GM18498 (cell line): ENCODE results near the gene TRIP6.

ENCODE experiments used
- ATAC-seq: cut with Tn5 transposase; IDR thresholded peaks from one replicate; pipeline ENCODE4 v1.9.1; 2021; ENCODE audit warnings: mild to moderate bottlenecking, moderate library complexity; ENCODE audit not compliant: unreplicated experiment

The TRIP6 gene

DNA sequence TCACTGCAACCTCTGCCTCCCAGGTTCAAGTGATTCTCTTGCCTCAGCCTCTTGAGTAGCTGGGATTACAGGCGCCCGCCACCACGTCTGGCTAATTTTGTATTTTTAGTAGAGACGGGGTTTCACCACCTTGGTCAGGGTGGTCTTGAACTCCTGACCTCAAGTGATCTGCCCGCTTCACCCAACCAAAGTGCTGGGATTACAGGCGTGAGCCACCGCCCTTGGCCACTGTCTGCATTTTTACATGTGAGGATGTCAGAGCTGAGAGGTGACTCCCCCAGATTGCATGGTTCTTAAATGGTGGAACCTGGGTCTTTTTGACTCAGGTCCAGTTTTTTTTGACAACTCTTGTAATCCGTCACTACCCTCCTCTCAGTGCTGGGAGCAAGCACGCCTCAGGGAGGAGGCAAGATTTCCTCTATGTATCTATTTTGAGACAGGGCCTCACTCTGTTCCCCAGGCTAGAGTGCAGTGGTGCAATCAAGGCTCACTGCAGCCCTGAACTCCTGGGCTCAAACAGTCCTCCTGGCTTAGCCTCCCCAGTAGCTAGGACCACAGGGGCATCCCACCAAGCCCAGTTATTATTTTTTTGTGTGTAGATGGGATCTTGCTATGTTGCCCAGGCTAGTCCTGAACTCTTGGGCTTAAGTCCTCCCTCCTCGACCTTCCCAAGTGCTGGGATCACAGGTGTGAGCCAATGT lies 6.6 kb downstream of the TRIP6 start:
- ATAC-seq = no peak

DNA sequence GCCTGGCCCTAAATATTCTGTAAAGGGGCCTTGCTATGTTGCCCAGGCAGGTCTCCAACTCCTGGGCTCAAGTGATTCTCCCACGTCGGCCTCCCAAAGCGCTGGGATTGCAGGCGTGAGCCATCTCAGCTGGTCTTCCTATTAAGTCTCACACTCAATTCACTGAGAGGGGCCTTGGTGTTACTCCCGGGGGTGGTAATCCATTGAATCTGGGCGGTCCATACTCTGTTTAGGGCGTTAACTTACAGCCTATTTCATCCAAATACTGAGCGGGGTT lies 7.1 kb downstream of the TRIP6 start:
- ATAC-seq = no peak

DNA sequence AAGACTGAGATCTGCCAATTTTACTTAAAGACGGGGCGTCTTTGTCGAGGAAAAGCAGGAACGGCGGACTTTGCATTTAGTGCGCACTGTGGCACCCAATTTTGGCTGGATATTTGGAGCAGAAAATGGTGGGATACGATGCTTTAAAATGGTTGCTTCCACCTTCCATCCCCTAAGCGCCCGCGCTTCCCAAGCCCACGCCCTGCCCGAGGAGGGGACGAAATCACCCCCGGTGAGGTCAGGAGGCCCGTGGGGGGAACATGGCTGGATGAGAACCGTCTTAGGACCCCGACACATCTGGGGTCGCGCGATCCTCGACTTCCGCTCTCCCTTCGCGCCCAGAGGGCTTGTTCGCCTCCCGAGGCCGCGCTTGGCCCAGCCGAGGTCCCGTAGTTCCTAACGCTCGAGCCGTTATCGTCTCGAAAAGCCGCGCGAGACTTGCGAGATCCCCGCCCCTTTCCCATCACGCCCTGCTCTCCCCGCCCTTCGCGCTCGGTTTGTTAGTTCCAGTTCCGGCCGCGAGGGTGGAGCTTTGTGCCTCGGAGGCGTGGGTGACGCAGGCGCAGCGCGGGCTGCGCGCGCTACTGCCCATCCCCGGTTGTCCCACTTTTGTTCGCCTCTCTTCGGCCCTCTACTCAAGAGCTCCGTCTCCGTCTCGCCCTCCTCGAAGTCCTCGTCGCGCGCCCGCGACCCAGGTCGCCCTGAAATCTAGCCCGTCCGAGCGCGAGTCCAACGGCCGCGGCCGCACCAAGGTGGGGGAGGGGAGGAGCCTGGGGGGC lies 7.6 kb downstream of the TRIP6 start, which contains the start of gene SRRT:
SRRT (plus strand) TSS at position 527 of the 779 bp plus-strand sequence. CDS start 488 bp downstream, outside the sequence.
- peak; percentile 88 for ATAC-seq

DNA sequence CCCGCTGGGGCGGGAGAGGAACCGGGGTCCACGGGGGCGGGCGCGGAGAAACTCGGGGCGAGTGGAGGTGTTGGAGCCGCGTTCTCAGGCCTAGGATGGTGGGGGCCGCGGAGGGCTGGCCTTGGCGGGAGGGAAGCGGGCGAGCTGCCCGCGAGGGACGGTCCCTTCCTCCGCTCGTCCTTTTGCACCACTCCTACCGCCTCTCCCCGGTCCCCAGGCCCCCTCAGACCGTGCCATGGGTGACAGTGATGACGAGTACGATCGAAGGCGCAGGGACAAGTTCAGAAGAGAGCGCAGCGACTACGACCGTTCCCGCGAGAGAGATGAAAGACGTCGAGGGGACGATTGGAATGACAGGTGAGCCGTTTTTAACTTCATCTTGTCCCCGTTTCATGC lies 8.2 kb downstream of the TRIP6 start:
- peak; percentile 32 for ATAC-seq

DNA sequence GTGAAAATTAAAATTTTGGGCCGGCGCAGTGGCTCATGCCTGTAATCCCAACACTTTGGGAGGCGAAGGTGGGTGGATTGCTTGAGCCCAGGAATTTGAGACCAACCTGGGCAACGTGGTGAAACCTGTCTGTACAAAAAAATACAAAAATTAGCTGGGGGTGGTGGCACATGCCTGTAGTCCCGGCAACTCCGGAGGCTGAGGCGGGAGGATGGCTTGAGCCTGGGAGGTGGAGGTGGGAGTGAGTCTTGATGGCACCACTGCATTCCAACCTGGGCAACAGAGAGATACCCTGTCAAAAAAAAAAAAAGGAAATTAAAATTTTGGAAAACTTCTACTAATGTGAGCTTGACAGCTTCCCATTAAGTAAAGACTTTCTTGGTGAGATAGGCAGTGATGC lies 10.8 kb downstream of the TRIP6 start:
- no peak for ATAC-seq

DNA sequence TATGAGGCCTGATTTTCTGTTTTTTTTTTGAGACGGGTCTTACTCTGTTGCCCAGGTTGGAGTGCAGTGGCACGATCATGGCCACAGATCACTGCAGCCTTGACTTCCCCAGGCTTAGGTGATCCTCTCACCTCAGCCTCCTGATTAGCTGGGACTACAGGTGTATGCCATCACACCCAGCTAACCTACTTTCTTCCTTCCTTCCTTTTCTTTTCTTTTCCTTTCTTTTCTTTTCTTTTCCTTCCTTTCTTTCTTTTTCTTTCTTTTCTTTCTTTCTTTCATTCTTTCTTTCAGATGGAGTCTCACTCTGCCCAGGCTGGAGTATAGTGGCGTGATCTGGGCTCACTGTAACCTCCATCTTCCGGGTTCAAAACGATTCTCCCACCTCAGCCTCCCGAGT lies 11.5 kb downstream of the TRIP6 start:
- no peak for ATAC-seq

DNA sequence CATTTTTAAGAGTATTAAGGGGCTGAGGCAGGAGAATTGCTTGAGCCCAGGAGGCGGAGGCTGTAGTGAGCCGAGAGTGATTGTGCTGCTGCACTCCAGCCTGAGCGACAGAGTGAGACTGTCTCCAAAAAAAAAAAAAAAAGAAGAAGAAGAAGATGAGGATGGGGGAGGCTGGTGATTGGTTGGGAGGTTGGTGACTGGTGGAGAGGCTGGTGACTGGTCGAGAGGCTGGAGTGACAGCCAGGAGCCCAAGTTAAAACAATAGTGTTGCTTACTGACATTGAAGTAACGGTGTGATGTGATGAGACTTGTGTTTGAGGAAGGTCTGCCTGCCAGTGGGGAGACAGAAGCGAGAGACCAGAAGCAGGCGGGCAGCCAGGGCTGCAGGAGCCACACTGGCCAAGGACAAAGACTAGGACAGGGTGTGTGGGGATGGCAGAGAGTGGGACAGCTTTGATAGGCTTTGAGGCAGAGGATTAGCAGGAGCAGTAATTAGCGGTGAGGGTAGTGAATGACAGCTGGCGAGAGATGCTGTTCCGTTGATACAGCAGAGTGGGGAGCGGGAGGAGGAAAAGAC lies 12.6 kb downstream of the TRIP6 start:
- ATAC-seq = no peak

DNA sequence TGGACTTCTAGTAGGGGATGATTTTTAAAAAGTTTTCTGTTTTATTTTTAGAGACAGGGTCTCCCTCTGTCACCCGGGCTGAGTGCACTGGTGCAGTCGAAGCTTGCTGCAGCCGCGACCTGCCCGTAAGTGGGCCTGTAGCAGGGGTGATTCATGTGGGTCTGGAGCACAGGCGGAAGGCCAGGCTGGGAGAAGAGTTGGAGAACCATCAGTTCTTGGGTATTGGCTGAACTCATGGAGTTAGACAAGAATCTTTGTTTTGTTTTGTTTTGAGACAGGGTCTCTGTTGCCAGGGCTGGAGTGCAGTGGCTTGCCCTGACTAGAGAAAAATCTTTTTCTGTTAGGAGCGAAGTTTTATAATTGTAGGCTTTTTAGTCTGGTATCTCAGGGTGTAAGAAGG lies 13.5 kb downstream of the TRIP6 start:
- ATAC-seq = no peak

DNA sequence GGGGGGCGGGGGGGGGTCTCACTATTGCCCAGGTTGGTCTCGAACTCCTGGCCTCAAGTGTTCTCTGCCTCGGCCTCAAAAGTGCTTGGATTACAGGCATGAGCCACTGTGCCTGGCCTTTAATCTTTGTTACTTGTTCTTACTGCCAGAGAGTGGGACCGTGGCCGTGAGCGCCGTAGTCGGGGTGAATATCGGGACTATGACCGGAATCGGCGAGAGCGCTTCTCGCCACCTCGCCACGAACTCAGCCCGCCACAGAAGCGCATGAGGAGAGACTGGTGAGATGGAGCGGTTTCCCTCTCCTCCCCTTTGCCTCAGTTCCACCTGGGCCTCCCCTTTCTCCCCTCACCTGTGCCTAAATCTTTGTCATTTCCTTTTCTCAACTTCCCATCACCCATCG lies 13.9 kb downstream of the TRIP6 start:
- ATAC-seq = no peak

DNA sequence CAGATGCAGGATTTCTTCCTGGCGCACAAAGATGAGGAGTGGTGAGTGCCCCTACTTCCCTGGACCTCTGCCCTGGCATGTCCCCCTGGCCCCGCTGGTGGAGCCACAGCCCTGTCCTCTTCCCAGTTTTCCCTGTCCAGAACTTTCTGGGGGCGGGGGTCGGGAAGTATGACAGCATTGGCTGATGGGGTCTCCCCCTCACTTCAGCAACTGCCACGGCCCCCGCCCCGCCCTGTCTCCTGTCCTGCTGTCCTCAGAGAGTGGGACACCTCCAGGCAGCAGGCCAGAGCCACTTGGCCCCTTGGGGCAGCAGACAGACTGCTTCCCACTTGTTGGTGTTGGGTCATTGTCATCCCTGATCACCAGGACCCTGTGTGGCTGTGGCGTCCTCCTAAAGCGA lies 15.0 kb downstream of the TRIP6 start:
- no peak for ATAC-seq

DNA sequence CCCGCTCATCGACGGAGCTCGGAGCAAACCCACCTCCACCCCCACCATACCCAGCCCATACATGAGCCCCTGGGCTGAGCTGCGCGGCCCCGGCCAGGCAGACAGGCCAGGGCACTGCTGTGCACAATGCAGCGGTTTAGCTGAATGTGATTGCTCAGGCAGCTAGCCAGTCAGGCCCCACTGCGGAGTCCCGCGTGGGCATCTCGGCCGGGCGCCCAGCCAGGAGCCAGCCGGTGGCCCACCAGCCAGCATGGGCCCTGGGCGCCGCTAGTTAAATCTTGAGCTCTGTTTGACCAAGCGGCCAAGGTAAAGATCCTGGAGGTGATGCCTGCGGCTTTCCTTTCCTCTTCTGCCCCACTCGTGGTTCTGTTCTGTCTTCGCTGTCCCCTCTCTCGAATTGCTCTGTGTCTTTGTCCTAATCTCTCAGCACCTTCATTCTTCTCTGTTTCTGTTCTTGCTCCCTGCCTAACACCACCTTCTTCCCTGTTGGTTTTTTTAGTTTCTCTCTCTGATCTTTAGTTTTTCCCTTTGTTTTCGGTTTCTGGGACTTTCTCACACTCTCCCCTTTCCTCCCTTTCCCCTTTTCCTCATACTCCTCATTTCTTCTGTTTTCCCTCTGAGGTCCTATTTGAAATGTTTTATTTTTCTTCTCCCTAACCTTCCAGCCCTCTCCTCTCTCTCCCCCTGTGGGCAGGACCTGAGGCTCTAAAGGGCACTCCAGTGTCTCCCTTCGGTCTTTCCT lies 15.8 kb downstream of the TRIP6 start:
- no peak for ATAC-seq

DNA sequence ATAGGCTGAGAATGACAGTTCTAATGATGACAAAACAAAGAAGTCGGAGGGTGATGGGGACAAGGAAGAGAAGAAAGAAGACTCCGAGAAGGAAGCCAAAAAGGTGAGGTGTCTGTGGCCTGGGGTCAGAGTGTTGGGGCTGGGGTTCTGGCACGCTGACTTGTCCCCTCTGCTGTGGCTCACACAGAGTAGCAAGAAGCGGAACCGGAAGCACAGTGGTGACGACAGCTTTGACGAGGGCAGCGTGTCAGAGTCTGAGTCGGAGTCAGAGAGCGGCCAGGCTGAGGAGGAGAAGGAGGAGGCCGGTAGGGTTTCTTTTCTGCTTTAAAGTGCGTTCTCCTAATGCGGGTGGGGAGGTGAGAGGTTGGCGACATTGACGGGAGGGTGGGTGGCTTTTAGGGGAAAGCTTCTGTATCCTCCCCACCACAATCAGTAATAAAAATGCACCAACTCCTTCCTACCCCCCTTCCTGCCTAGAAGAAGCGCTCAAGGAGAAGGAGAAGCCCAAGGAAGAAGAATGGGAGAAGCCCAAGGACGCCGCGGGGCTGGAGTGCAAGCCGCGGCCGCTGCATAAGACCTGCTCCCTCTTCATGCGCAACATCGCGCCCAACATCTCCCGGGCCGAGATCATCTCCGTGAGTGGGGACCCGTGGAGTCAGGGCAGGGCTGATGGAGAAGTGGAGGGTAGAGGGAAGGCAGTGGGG lies 17.7 kb downstream of the TRIP6 start:
- no peak for ATAC-seq

DNA sequence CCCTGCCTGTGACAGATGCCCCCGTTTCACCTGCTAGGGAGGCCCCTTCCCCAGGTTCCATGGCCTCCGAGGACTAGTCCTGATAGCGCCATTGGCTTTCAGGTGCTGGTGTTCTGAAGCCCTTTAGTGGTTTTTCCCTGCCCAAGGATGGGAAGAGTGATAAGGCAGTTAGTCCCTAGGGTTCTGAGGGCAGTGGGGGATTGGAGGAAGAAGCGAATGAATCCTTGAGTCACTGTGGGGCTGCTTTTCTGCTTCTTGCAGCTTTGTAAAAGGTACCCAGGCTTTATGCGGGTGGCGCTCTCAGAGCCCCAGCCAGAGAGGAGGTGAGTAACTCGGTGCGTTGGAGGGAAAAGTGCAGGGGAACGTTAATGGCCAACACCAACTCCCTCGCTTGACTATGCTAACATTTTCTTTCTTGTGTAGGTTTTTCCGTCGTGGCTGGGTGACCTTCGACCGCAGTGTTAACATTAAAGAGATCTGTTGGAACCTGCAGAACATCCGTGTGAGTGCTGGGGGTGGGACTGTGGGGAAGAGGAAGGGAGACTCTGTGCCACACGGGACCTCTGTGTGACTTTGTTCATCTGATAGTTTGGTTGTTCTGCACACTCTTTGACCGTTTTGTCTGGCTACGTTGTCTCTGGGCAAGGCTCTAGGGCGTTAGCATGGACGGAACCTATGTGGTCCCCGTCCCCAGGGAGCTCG lies 18.4 kb downstream of the TRIP6 start:
- ATAC-seq = no peak

DNA sequence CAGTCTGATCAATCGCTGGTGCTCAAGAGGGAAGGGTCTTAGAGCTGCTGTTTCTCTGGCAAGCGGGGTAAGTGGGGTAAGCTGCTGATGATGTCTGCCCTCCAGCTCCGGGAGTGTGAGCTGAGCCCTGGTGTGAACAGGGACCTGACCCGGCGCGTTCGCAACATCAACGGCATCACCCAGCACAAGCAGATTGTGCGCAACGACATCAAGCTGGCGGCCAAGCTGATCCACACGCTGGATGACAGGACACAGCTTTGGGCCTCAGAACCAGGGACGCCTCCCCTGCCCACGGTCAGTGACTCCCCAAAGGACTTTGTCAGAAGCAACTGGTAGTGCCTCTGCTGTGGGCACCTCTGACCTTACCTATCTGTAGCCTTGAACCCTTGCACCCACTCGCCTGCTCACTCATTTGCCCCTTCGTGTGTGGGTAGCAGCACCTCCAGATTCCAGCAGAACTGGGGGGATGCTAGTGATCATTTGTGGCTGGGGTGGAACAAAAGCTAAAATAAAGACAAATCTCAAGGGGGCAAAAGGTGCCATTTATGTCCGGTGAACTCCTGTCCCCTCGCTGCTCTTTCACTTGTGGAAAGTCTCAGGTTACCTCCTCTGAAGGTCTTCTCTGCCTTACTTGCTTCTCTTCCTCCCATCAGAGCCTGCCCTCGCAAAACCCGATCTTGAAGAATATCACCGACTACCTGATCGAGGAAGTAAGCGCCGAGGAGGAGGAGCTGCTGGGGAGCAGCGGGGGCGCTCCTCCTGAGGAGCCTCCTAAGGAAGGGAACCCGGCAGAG lies 19.2 kb downstream of the TRIP6 start:
- no peak for ATAC-seq

DNA sequence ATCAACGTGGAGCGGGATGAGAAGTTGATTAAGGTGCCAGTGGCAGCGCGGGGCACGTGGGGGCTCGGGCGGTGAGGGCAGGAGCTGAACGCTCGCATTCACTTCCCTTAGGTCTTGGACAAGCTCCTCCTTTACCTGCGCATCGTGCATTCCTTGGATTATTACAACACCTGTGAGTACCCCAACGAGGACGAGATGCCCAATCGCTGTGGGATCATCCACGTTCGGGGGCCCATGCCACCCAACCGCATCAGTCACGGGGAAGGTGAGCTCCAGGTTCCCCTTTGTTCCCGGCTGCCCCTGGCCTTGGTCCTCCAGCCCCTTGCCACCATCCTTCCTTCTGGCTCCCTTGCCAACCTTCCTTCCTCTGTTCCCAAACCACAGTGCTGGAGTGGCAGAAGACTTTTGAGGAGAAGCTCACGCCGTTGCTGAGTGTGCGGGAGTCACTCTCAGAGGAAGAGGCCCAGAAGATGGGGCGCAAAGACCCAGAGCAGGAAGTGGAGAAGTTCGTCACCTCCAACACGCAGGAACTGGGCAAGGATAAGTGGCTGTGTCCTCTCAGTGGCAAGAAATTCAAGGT lies 19.8 kb downstream of the TRIP6 start:
- ATAC-seq = no peak

DNA sequence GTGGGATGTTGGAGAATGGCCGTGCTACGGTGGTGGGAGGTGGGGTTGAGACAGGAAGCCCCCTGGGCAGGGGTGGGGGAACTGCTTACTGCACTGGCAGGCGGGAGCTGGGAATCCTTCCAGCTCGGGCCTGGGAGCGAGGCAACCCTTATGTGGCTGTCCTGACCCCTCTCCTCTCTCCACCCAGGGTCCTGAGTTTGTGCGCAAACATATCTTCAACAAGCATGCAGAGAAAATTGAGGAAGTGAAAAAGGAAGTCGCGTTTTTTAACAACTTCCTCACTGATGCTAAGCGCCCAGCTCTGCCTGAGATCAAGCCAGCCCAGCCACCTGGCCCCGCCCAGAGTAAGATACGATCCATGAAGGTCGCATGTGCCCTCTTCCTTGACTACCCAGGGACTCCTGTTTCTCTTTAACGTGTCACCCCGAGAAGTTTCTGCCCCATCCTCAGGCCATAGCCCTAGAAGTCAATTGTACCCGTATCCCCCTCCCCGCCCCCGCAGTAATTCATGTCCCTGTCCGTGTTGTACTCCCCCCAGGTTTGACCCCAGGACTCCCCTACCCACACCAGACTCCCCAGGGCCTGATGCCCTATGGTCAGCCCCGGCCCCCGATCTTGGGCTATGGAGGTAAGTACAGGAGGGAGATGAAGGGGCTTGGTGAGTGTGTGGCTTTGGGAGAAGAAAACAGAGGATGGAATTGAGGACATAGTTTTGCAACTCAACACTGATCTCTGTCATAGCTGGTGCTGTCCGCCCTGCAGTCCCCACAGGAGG lies 20.5 kb downstream of the TRIP6 start:
- peak; percentile 37 for ATAC-seq

DNA sequence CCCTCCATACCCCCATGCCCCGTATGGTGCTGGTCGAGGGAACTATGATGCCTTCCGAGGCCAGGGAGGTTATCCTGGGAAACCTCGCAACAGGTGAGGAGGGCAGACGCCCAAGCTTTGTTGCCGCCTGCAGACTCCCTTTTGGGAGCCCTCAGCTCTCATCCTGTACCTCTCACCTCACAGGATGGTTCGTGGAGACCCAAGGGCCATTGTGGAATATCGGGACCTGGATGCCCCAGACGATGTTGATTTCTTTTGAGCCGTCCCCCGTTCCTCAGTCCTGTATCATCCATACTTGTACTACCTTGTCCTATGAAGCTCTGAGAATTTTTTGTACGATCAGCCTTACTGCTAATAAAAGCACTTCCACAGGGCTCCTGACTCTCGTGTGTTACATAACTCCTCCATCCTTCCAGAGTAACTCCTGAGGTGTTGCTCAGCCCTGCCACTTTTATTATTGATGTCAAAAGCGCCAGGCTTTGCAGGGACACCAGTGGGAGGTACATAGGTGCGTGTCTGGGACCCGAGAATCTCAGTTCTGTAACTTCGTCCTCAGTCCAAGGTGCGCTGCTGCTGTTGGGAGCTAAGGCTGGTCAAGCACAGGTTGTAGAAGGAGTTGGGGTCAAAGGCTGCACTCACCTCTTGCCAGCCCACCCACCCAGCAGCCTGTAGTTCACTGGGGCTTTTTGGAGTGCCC lies 21.3 kb downstream of the TRIP6 start:
- no peak for ATAC-seq
